GM13976 (cell line): ENCODE data around the gene ARHGAP26.

Experiments
- DNase-seq: peaks from one replicate; pipeline ENCODE4 v3.0.0; 2012; ENCODE audit warnings: low spot score
- in situ Hi-C: fragments of 300-500 bp; cut with MboI; formaldehyde crosslinking; loops from one replicate; pipeline ENCODE4 v1.12.0; 2022; ENCODE audit warnings: low sequenced_read_pairs, mixed read lengths, inconsistent platforms; ENCODE audit not compliant: unreplicated experiment
- TF ChIP-seq, protein P1 (sequence below): IDR thresholded peaks from 2 replicates; pipeline ENCODE4 v1.5.1; 2012; ENCODE audit warnings: borderline replicate concordance, mild to moderate bottlenecking; ENCODE audit not compliant: insufficient read depth; ENCODE audit errors: extremely low read depth, missing control alignments, control extremely low read depth

ARHGAP26 gene

DNA sequence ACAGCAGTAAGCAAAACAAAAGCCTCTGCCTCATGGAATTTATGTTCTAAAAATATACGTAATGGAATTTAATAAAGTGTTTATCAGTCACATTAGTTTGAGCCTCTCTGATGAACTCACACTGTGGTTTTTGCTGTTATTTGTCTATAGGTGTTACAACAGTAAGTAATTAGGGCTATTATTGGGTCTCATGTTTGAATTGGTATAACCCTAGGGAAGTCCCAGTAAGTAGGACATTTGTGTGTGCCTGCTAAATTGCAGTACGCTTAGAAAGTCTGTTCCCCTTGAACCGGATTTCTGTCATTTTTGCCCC lies 435.7 kb downstream of the ARHGAP26 start:
- DNase-seq, result no peak
- TF ChIP-seq, protein P1, sequence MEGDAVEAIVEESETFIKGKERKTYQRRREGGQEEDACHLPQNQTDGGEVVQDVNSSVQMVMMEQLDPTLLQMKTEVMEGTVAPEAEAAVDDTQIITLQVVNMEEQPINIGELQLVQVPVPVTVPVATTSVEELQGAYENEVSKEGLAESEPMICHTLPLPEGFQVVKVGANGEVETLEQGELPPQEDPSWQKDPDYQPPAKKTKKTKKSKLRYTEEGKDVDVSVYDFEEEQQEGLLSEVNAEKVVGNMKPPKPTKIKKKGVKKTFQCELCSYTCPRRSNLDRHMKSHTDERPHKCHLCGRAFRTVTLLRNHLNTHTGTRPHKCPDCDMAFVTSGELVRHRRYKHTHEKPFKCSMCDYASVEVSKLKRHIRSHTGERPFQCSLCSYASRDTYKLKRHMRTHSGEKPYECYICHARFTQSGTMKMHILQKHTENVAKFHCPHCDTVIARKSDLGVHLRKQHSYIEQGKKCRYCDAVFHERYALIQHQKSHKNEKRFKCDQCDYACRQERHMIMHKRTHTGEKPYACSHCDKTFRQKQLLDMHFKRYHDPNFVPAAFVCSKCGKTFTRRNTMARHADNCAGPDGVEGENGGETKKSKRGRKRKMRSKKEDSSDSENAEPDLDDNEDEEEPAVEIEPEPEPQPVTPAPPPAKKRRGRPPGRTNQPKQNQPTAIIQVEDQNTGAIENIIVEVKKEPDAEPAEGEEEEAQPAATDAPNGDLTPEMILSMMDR, result no peak
- in situ Hi-C loops, result loop anchor here (25.0 kb wide), 2 partner anchors 606 to 756 kb away; partner anchors contain the start of gene HMHB1

DNA sequence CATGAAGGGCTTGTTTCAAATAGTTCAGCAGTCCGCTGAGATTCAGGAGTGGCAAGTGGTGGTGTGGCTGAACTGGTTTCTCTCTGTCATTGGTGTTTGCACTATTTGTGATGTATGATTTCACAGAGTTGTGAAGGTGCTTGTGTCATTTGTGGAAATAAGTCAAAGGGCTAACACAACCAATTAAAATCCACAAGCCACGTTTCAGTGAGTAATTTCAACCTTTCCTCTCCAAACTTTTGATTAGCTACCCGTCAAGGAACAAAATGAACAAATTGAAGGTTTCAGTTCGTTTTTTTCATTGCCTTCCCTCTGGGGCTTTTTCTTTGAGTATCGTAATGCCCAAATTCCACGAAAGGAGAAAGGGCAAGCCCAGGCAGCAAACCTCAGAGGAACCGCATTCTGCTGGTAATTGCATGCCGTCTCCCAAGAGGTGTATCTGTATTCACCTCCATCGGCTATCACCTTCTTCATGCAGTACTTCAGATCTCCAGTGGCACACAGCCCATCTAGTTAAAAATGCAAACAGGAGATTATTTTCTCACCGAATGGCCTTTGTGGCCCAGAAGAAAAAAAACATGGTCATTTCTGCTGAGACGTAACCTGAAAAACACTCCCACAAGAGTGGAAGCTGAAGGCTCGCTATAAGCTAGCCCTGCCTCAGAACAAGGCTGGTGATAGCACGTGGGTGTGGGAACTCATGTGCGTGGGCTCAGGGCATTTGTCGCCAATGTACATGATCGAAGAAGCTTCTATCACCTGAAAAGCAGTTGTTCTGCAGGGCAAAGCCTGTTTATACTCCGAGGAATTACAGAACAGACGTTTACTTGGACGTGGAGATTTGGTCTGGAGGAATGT lies 436.2 kb downstream of the ARHGAP26 start:
- DNase-seq, result no peak
- in situ Hi-C loops, result loop anchor here (25.0 kb wide), 2 partner anchors 606 to 756 kb away; partner anchors contain the start of gene HMHB1
- TF ChIP-seq, protein P1, result no peak

DNA sequence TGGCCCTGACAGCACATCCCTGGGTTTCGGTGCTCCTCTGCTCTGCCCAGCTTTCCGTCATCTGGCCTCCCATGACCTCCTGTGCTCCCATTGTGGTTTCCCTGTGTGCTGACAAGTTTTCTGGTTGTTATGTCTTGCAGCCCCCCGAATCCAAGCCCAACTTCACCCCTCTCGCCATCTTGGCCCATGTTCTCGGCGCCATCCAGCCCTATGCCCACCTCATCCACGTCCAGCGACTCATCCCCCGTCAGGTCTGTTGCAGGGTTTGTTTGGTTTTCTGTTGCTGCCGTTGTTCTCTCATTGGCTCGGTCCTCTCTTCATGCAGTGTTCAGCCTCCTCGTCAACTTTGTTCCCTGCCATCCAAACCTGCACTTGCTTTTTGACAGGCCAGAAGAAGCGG lies 436.9 kb downstream of the ARHGAP26 start:
- in situ Hi-C loops, result loop anchor here (25.0 kb wide), 2 partner anchors 605 to 755 kb away; partner anchors contain the start of gene HMHB1
- TF ChIP-seq, protein P1, result no peak
- no peak for DNase-seq

DNA sequence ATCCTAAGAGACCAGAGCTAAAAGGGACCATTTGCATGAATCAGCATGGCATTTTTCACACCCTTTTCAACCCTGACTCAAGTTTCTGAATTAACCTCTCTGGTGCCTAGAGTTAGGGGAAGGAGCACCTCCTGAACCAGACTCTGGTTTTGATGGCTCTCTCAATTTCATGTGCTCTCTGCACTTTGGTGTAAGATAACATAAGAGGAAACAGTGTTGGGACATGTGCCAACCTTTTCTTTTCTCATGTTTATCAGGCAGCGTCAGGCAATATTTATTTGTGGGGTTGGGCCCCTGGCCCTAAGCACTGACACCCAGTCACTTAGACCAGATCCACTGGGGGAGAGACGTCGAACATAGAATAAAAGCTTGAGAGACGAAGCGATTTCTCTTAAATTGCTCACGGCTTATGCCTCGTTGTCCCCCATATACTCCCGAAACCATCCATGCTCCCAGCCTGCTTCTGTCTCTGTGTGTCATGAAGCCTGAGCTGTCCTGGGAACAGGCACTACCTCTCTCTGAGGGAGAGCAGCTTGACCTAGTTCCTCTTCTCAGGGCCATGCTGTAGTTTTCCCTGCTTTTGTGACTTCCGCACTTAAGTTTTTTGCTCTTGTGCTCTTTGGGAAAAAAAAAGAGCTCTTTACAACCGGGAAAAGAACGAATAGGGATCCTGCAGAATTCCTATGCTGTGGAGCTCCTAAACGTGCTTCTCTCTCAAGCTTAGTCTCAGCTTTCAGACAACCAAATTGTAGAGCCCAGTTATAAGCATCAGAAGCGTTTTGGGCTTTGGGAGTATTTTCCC lies 437.6 kb downstream of the ARHGAP26 start:
- in situ Hi-C loops, result loop anchor here (25.0 kb wide), 2 partner anchors 605 to 755 kb away; partner anchors contain the start of gene HMHB1
- no peak for DNase-seq
- TF ChIP-seq, protein P1, result no peak

DNA sequence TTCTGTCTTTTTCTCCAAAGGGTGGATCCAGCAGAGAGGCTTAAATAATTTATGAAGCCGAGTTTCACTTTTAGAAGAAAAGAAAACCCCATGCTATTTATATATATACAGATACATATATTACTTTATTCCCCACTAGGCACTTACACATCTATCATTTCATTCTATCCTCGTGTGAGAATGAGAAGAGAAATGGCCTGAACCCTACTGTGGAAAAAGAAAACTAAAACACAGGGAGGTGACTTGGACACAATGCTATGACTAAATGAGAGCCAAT lies 438.1 kb downstream of the ARHGAP26 start:
- TF ChIP-seq, protein P1, result no peak
- no peak for DNase-seq
- in situ Hi-C loops, result loop anchor here (25.0 kb wide), 2 partner anchors 604 to 754 kb away; partner anchors contain the start of gene HMHB1

GRCh38 chr5:143208781-143209510 lies 438.8 kb downstream of the ARHGAP26 start:
- in situ Hi-C loops, result loop anchor here (25.0 kb wide), 2 partner anchors 603 to 753 kb away; partner anchors contain the start of gene HMHB1
- DNase-seq, result no peak

More at GRCh38 chr5:143208781-143209510, 438.8 kb downstream of the ARHGAP26 start:
- TF ChIP-seq, protein P1, result no peak
